Right lobe of liver (tissue), 6 donors: ENCODE data around the gene TMEM80. TPM values are rescaled to one million over a fixed set of nuclear protein-coding genes. Genes with fewer than 3 reads are reported as not detected.
A peak's percentile ranks its signal among the peaks of the same experiment; 100 is the strongest.
"Not testable (repeated sequence)": the region's sequence is repeated elsewhere in the genome, so short reads cannot be mapped to it uniquely, and the experiment has no call there.

Experiments
- ATAC-seq, 4 donors: fragments of 200-7000 bp; cut with Tn5 transposase; one replicate each; pipeline ENCODE4 v1.9.1; 2020; ENCODE audit warnings: mild to moderate bottlenecking in 4 of 4, moderate library complexity in 4 of 4
- DNase-seq, 3 donors: peaks; one replicate each; pipeline ENCODE4 v3.0.0-alpha.2; 2020
- H3K27ac ChIP-seq, 3 donors: fragments of 200-600 bp; one replicate each; pipeline ENCODE4 v1.8.0; 2022
- H3K27me3 ChIP-seq, 2 donors: fragments of 200-600 bp; one replicate each; pipeline ENCODE4 v1.8.0; 2022
- H3K36me3 ChIP-seq, 4 donors: fragments of 200-600 bp; sonication (generic) in 1 of 4; one replicate each; pipeline versions ENCODE4 v1.5.1 to v1.8.0; 2017 to 2022; ENCODE audit warnings: control low read depth in 1 of 4
- H3K4me1 ChIP-seq, 4 donors: fragments of 200-600 bp; sonication (generic) in 1 of 4; one replicate each; pipeline versions ENCODE4 v1.5.1 to v1.8.0; 2017 to 2022; ENCODE audit warnings: control low read depth in 1 of 4
- H3K4me3 ChIP-seq, 3 donors: fragments of 200-600 bp; one replicate each; pipeline ENCODE4 v1.8.0; 2022
- H3K9me3 ChIP-seq, 4 donors: fragments of 200-600 bp; sonication (generic) in 1 of 4; one replicate each; pipeline versions ENCODE4 v1.5.1 to v1.8.0; 2017 to 2022; ENCODE audit warnings: control low read depth in 1 of 4
- CTCF ChIP-seq, 4 donors: fragments of 200-600 bp in 3 of 4; fragments of 450-650 bp in 1 of 4; IDR thresholded peaks; one replicate each; pipeline versions ENCODE4 v1.5.1 to v1.8.0; 2016 to 2022; ENCODE audit warnings: antibody characterized with exemption in 4 of 4, mild to moderate bottlenecking in 2 of 4
- POLR2A ChIP-seq: fragments of 450-650 bp; IDR thresholded peaks from one replicate; pipeline ENCODE4 v1.6.1; 2017; ENCODE audit warnings: antibody characterized with exemption, mild to moderate bottlenecking
- WGBS: methylation state at CpG from one replicate; pipeline ENCODE4 v1.1.6; 2018; ENCODE audit warnings: low coverage, low lambda C conversion rate; ENCODE audit not compliant: insufficient coverage; ENCODE audit errors: missing lambda C conversion rate; 5-methylcytosine and 5-hydroxymethylcytosine counted together
- intact Hi-C, 2 donors: fragments of 100-400 bp; cut with DNase I; formaldehyde crosslinking; loops; one replicate each; pipeline versions ENCODE4 v1.11.2 to v1.14.1; 2022
- long read RNA-seq: library from polyadenylated mRNA; unstranded; transcript quantifications from one replicate; pipeline ENCODE4 v2.0.0, GENCODE V29; 2019
- total RNA-seq, 6 experiments: library from RNA; depleted of rRNA in 2 of 6; stranded (reverse); fragments of >200 nt in 2 of 6; fragmentation: NEBNext Ultra II Directional in 3 of 6; extraction: Animal tissue kit (Norgen Biotek cat#: 25700) in 3 of 6; gene quantifications; one replicate each; pipeline versions ENCODE4 v1.1.0 to v1.2.4, GENCODE V29; 2016 to 2023
- donor health status: DM: no; HTN: yes; CAD: no.
- donor health status: DM: no; HTN: no; CAD: no.
- donor health status: DM: no; HTN: no; CAD: no.
- donor health status: DM: no; HTN: yes; CAD: no.
- donor health status: DM: no; HTN: yes; CAD: no.

The TMEM80 gene
- 10 to 100 TPM in 3 of 6 experiments, 1 to 10 TPM in 3; 6.9 to 15.5 (median 10.5) TPM for total RNA-seq
- long read RNA-seq, partial matches to known transcripts: 0 of 3 reads
- long read RNA-seq, other reads (novel, unspliced or antisense): 2 of 3 reads

- Histone ChIP-seq H3K4me1 (peaks cover 0 to 16% (median 3%) of the 10 kb centered on the region in 4 donors), H3K4me3 (peak within 1 kb of the TSS; percentile 91 to 97 (median 95)), H3K36me3 (no peaks in the 10 kb centered on the region), H3K9me3 (no peaks in the 10 kb centered on the region), H3K27ac (peak within 1 kb of the TSS; percentile 99 to 100 (median 100)), H3K27me3 (no peaks in the 10 kb centered on the region)
- peak; percentile 99 for DNase-seq
- ATAC-seq: peak; percentile 84 to 88 (median 86)
- WGBS: 0% methylated on average over 2 of the region's 101 CpGs
- intact Hi-C loops: no loop called here
- TF ChIP-seq POLR2A: peak; percentile 83
- TF ChIP-seq CTCF (IDR thresholded peaks at IDR 0.05): no peak
These were observed at the start of gene TMEM80 for GRCh38 chr11:695538-696248. TMEM80 (plus strand) TSS chr11:695816; CDS start chr11:695828, 12 bp downstream.

GRCh38 chr11:646214-646613 is 49.4 kb upstream of the TMEM80 start:
- intact Hi-C loops: no loop called here
- ATAC-seq: no peak
- no peaks in the 10 kb centered on the region for H3K27me3 ChIP-seq
- no peak overlapping the region for H3K4me3 ChIP-seq
- H3K9me3 ChIP-seq: no peaks in the 10 kb centered on the region
- TF ChIP-seq POLR2A (no peak), CTCF (IDR thresholded peaks at IDR 0.05) (no peak)
- no peak for DNase-seq
- H3K4me1 ChIP-seq: peaks cover 0 to 14% (median 5%) of the 10 kb centered on the region in 4 donors
- peaks cover 0 to under 1% (median 0%) of the 10 kb centered on the region in 4 donors for H3K36me3 ChIP-seq
- WGBS: 67% methylated on average over 3 of the region's 14 CpGs
- H3K27ac ChIP-seq: no peak overlapping the region

GRCh38 chr11:647672-648158 is 47.9 kb upstream of the TMEM80 start:
- peak overlapping the region; percentile 9 to 59 (median 52) for H3K27ac ChIP-seq
- H3K9me3 ChIP-seq, H3K36me3 ChIP-seq, H3K27me3 ChIP-seq, intact Hi-C loops: not testable (repeated sequence)
- peak; percentile 22 for TF ChIP-seq POLR2A
- peak overlapping the region in 1 of 3 donors; percentile 32 for H3K4me3 ChIP-seq
- H3K4me1 ChIP-seq: peaks cover 0 to 14% (median 5%) of the 10 kb centered on the region in 4 donors
- ATAC-seq (peak; percentile 67 to 74 (median 70)), DNase-seq (peak; percentile 61 to 80 (median 80))
- 42% methylated on average over 5 of the region's 14 CpGs for WGBS

GRCh38 chr11:650482-650881 is 45.1 kb upstream of the TMEM80 start:
- DNase-seq: no peak
- H3K36me3 ChIP-seq: peaks cover 0 to 4% (median 0%) of the 10 kb centered on the region in 4 donors
- 97% methylated on average over 10 of the region's 10 CpGs for WGBS
- H3K4me1 ChIP-seq: peaks cover 0 to 32% (median 13%) of the 10 kb centered on the region in 4 donors
- ATAC-seq: no peak
- H3K9me3 ChIP-seq: no peaks in the 10 kb centered on the region
- TF ChIP-seq POLR2A: no peak
- no peak for TF ChIP-seq CTCF (IDR thresholded peaks at IDR 0.05)
- H3K4me3 ChIP-seq: no peak overlapping the region
- H3K27me3 ChIP-seq: no peaks in the 10 kb centered on the region
- intact Hi-C loops: no loop called here
- H3K27ac ChIP-seq: no peak overlapping the region

- H3K9me3 ChIP-seq, intact Hi-C loops, H3K27me3 ChIP-seq, H3K4me3 ChIP-seq, ATAC-seq, DNase-seq, H3K27ac ChIP-seq, H3K36me3 ChIP-seq: not testable (repeated sequence)
- 67% methylated on average over 14 of the region's 14 CpGs for WGBS
- H3K4me1 ChIP-seq: peaks cover 0 to 43% (median 21%) of the 10 kb centered on the region in 4 donors
These were observed 42.5 kb upstream of the TMEM80 start for GRCh38 chr11:653136-653535.
